HG03196 (cell line): ENCODE results near the gene TNIK.

Experiments used
- ATAC-seq: cut with Tn5 transposase; IDR thresholded peaks from one replicate; pipeline ENCODE4 v1.9.1; 2021; ENCODE audit not compliant: unreplicated experiment

TNIK gene

DNA sequence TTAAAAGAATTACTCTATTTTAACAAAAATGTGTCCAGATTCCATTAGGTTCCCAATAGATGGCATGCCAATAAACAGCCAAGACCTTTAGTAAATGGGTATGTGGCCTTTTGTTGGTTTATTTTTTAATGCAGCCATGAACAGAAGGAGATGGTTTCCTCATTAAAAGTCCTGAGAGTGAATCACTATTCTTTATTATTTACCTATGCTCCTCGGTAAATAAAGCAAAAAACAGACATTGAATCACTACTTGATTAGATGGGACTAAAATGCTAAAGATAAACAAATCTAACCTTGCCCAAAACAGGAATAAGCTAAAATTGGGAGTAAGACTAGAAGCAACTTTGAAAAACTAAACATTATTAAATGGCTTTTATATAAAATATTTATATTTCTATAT is 94.2 kb downstream of the TNIK start:
- ATAC-seq, result no peak

DNA sequence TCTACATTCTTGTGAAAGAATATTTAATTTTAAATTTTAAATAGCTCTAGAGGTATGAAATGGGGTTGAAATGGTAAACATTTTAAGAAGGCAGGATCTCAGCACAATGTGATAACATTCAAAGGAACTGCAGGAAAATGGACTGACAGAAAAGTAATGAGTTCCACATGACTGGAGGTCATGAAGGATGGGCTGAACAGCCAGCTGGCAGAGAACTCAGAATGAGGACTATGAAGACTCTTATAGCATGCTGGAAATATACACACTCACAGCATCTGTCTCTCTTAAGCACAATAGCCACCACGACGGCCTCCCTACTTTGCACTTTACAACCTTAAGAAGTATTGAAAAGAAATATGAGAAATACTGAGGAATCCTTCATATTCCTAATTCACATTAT is 94.7 kb downstream of the TNIK start:
- no peak for ATAC-seq

DNA sequence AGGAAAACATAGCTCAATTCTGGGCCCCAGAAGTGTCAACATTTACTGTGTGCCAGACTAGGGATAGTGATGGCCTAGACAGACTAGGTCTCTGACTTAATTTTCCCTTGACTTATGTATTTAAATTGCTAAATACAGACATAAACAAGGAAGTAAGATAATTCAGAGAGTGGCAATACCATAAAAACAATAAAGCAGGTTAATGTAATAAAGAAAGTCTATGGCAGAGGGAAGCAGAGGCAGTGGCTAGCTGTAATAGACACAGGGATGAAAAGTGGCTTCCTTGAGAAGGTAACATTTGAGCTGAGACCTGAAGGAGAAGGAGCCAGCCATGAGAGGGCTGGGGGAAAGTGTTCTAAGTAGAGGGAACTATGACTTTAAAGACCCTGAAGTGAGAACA is 95.7 kb downstream of the TNIK start:
- no peak for ATAC-seq

DNA sequence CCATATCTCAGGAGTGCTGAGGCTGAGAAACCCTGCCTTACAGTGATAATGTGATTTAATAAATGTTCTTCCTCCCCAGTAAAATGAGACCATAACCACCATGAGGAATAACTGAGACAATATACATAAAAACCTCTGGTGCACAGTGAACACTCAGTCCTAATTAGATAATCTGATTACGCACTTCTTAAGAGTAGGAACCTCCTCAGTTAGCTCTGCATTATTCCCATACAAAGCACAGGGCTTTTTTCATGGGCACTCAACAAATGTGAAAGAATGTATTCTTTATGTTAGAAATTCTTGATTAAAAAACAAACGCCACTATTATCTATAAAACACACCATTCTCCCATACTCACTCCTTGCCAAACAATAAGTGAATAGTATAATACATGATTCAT is 97.0 kb downstream of the TNIK start:
- ATAC-seq, result no peak

DNA sequence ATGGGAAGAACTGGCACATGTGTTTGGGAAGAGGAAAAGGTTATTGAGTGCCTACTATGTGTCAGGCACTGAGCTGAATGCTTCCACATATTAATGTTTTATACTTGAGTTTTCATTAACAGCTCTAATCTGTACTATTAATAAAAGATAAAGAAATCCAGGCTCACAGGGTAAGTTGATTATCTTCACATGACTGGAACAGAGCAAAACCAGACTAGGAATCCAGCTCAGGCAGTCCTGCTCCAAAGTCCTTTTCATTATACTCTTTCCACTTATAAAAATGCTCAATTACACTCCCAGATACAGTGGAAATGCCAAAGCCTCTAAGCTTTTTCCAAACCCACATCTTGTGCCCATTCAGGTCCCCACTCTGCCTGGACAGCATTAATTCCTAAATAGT is 97.6 kb downstream of the TNIK start:
- no peak for ATAC-seq

DNA sequence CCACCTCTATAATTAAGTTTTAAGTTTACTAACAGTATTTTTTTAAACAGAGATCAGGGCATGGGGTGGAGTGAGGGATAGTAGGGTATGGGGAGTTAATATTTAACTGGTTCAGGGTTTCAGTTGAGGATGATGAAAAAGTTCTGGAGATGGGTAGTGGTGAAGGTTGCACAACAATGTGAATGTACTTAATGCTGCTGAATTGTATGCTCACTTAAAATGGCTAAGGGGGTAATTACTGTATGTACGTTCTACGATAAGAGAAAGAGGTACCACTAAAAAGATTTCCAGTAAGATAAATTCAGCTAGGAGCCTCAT is 101.4 kb downstream of the TNIK start:
- ATAC-seq, result no peak

DNA sequence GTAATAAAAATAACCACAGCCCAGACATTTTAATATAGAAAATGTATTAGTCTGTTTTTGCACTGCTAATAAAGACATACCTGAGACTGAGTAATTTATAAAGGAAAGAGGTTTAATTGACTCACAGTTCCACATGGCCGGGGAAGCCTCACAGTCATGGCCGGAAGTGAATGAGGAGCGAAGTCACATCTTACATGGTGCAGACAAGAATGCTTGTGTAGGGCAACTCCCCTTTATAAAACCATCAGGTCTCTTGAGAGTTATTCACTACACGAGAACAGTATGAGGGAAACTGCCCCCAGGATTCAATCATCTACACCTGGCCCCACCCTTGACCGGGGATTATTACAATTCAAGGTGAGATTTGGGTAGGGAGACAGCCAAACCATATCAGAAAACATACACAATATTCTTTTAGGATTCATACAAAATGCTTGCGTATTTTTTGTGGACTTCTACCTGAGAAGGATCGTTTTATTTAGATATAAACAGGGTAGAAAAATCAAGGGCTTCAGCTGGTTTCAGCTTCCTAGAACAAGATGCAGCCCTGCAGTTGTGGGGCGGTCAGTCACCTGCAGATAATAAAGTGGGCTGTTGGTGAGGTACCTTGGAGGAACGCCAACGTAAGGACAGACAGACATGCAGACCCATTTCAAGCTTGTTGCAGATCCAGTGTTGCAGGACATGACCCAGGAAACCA is 101.9 kb downstream of the TNIK start:
- no peak for ATAC-seq

DNA sequence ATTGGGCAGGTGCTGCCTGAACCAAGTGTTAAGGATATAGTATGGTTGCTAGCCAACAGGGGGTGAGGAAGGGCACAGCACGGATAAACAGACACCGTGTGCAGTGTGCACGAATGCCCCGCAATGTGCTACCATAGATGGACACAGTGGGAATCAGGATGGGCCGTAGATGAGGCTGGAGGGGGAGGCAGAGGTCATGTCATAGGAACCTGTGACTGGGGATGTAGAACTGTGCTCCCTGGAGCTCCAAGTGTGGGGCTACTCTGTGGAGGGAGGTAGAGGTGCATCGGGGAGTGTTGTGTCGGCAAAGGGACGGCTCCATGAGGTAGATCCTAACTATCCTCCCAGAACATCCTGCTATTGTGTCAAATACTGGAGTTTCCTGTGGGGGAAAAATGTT is 102.5 kb downstream of the TNIK start:
- no peak for ATAC-seq

DNA sequence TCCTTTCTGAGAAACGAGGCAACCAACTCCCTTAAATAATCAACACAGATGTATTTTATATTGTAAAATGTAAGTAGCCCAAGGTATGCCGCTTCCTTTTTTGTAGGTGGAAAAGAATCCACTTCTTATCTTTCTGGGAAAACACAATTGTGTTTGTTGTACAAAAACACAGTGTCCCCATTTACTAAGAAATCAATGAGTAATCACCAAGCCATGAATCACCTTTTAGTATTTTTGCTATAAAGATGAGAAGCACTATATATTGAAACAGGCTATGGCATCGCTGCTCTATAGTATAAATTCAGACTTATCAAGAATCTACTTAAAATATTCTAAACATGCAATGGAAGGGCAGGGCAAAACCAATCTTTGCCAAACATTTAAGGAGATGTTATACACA is 104.0 kb downstream of the TNIK start:
- no peak for ATAC-seq

DNA sequence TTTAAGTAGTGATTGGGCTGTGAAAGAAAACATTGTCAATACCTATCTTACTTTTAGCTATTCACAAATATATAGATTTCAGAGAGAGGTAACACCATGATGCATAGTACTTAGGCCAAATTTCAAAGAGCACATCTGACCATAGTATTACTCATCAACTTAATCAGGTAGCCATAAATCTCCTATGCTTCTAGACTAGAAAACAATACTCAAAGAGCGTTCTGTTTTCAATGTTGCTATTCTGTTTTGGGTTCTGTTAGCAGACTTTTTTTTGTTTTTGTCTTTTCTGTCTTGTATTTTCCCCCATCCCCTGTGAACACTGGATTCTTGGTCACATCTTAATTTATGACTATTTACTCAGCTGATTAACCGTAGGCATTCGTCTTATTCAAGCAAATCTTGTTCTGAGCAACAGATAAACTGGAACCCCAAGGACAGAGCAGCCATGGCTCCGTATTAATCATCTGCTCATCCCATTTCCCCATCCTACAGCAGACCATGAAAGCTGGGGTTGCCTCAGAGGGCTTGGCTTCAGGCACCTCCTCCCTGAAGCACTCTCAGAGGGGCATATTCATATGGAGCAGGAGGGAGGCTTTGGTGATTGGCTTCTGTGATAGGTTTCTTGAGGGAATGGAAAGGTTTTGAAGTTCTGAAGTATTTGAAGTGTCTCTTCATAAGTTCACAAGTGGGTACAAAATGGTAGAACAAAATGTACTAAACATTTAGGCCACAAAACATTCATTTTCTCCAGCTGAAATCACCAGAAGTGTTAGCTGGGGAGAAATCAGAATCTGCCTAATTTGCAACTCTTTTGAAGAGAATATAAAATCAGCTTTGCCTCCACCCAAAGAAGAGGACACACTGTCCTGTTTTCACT is 105.3 kb downstream of the TNIK start:
- no peak for ATAC-seq

DNA sequence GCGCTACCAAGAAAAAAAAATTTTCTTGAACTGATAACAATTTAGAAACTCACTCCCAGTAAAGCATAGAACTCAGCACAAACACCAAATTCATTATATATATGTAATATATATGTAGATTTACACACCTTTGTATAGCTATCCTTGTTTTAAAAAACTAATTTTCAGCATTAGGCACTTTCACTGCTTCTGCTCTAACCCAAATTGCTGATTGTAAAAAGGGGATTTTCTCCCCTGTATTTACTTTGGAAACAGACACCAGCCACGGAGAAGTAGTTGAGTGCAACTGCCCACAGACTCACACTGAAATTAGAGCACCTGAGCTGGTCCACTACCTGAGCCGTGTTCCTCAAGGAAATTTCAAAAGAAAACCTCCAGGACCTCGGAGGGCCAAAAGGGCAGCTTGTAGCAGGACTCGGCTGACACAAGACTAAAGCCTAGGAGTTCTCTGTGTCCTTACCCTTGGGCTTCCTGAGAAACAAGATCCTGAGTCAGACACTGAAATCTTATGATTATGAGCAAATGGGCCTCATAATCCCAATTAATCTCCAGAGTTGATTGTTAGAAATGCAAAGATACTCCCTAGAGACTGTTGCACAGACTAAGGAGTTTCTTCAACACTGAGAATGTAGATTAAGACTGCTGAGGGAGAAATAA is 106.0 kb downstream of the TNIK start:
- ATAC-seq, result no peak

DNA sequence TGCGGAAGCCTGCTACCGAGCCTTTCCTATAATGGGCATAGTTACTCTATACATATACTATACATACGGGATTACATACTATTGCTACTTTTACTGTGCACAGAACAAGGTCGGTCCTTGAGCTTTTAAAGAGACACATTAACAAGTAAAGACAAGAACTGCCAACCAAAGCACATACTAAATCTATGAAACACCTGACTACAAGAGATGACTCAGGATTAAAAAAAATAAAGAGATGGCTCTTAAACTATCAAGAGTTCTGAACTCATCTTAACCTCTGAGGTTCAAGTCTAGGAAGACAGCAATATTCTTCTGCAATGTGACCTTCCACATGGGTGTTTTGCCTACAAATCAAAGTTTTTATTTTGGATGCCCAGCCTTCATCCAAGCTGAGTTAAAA is 106.8 kb downstream of the TNIK start:
- ATAC-seq, result no peak

DNA sequence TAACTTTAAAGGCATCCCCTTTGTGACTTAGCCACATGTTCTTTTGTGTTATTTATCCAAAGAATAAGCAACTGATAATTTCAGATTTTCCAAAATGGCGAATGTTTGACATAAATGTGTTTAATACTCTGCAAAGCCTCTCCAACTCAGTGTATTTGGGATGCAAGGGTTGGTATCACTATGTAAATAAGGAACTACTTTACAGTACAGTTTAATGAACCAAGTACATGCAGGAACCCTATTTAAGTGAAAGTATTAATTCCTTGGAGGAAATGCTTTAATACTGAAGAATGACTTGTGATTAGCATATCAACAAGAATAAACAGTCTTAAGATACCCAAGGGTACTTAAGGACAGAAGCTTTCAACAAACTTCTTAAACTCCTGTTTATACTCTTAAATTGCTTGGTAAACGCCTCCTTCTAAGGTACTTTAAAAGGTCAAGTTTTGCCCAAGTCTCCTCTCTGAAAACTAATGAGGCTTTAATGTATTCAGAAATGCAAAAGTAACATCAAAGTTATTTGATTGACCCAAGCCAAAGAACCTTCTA is 107.7 kb downstream of the TNIK start:
- ATAC-seq, result no peak

DNA sequence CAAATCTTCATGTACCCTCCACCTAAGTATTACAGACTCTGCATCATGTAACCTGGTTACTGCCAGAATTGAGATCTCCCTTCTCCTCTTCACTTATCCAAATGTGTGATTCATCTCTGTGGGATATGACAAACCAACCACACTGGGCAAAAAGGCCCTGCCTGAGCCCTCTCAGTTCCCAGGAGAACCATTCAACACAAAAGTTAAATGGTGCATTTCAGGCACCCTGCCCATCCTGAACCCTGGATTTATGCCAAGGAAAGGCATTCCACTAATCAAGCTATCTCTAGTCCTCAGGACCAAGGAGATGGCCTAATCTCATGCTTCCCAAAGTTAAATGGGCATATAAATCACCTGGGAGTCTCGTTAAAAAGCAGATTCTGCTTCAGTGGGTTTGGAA is 108.5 kb downstream of the TNIK start:
- no peak for ATAC-seq

DNA sequence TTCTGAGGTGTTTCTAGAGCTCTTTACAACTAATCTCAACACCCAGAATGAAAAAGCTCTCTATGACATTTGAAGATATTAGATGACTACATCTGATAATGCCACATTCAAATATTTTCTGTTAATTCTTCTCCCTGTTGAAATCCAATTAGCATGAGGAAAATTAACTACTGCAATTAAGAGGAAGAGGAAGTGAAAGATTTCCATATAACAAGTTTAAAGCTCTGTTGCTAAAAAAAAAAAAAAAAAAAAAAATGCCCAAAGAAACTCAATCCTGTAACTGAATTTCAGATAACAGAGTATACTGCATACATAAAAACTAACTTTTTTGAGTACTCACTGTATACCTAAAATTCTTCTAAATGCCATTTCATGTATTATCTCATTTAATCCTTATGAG is 109.8 kb downstream of the TNIK start:
- ATAC-seq, result no peak

DNA sequence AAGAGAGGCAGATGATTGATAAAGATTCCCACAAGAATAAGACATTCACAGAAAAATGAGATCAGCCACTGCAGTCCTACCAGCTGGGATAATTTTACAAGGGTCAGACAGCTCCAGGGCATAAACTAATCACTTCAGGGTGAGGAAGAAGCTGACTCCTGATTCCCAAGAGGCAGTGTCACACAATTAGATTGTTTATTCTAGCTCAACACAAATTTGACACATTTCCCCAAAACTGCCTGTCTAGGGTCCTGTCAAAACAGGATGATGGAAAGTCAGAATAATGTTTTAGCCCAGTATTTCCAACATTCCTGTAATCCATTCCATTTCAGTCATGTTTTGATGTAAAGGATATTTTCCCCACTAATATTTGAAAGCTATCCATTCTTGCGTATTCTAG is 110.8 kb downstream of the TNIK start:
- no peak for ATAC-seq

DNA sequence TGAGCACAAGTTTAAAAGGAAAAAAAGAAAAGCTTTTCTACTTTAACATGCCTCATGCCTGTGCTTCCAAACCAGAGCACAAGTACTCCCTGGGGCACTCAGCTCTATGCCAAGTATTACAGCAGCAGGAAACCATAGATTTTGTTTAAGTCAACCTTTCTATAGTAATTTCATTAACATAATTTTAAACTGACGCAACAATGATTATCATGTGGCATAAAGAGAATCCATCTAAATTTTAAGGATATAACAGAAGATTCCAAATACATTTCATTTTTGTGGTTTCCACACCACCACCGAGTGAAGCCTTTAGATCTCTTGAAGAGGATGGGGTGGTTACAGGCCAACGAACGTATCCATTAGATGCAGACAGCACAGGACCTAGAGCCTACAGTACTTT is 112.1 kb downstream of the TNIK start:
- ATAC-seq, result peak; percentile 14

DNA sequence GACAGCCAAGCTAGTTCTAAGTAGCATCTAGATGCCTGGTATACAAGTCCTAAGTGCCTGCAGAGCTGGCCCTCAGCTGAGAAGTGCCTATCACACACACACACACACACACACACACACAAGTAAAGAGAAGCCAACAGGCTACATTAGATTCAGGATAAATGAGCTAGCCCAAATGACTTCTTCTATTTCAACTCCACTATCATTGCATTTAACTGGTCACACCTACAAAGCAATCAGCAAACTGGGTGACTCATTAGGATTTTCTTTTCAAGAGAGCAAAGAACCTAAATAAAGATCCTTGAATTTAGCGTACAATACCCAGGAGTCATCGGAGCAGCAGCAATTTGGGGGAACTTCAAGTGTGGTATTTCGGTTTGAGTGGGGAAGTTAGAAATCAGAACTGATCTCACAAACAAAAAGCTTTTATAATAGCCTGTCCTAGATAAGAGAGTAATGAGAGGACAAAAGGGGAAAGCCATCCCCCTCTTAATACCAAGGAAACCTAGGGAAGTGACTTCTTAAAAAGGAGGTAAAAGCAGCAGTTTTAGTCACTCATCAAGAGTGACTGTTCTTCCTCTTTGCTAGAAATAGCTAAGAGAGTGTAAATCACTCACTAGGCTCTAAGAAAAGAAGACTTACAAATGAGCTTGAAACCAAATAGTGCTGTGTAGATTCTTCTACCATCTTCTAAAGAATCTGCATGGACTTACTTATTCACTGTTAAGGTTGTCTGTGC is 112.7 kb downstream of the TNIK start:
- ATAC-seq, result peak; percentile 62

DNA sequence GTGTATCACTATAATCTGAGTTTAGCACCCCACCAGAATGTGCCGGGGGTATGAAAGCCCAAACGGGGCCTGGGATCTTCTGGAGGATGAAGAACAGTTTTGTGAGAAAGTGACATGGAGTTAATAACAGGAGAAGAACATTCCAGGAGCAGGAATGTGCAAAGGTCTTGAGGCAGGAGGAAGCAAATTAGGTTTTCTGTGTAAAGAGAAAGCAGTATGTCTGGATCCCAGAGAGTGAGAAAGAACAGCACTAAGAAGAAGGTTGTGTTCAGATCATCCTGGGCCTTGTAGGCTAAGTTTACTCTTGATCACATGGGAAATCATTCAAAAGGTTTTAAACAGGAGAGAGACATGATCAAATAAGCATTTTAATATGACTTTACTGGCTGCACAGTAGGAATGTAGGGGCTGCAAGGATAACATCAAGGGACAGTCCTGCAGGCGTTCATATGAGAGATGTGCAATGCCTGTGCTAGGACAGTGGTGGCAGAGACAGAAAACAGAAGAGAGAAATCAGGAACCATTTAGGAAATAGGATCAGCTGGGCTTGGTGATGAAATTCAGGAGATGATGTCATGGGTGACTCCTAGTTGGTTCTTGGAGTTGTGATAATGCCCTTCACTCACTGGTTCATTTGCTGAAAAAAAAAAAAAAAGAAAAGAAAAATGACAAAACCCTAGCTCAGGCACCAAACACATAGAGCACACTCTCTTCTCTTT is 113.5 kb downstream of the TNIK start:
- no peak for ATAC-seq

DNA sequence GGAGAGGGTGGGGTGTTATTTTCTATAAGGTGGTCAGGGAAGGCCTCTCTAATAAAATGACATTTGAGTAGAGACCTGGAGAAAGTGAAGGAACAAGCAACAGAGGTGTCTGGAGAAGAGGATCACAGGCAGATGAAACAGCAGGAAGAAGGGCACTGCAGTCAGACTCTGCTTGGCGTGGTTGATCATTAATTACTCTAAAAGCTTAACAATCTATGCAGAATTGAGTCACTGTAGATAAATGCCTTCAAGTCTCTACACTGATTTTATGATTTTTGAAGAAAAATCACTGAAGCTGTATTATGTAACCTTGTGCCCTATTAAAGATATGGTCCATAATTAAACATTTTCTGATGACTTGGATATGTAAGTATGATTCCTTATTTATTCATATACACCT is 114.2 kb downstream of the TNIK start:
- no peak for ATAC-seq
